Activated CD4-positive, alpha-beta T cell treated with anti-CD3 and anti-CD28 coated beads, Interleukin-2, Interleukin-6, amounts not matched to agents 100 ng/mL and 50 ng/mL, durations not matched to agents 16 hours and 8 hours (primary cell): ENCODE results near the gene TMEM89.

Experiments used
- DNase-seq: peaks from one replicate; pipeline ENCODE4 v3.0.0-alpha.2; 2020

TMEM89 gene

DNA sequence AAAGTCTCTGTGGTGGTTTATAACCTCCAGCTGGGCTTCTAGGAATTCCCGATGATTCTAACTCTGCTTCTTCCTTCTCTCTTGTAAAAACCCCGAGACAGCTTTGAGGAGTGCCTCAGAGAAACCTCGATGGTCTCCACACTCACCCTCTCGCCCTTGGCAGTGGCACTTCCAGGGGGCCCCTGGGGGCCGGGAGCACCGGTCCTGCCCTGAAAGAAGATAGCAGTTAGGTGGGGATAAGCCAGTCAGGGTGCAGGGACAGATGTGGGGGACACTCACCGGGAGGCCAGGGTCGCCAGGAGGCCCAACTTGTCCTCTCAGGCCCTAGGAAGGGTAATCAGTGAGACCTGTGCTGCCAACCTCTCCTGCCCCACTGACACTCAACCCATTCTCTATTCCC, 36.2 kb downstream of the TMEM89 start:
- DNase-seq, result no peak

GRCh38 chr3:48584836-48585235, 36.7 kb downstream of the TMEM89 start:
- DNase-seq, result no peak

DNA sequence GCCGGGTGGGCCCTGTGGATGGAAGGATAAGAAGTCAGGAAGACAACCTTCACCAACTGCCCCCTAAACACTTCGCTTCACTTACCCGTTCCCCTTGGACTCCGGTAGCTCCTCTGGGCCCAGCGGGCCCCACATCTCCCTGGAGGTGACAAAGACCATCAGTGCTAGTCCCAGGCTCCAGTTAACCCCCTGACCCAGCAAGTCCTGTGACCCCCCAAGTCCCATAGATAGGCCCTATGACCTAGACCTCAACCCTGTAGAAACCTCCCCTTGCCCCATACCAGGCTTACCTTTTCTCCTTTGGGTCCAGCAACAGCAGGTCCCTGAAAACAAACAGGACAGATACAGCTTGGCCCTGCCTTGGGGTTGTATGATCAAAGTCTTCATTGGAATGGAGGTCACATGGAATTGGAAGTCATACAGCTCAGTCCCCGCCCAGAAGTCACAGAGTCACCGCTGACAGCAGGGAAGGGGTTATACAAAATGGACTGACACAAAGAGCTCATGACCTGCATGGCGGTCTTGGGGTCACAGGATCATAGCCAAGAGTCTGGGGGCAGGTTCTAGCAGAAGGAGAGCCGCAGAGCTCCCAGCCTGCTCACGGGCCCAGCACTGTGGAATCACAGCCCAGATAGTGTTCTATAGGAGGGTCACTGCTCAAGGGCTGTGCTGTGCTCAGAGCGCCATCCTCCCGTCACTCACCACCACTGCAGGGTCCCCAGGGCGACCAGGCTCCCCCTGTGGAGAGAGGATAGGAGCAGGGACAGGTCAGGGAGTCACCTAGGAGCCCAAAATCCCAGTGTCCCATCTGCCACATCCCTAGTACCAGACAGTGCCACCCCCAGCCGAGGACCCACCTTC, 39.7 kb downstream of the TMEM89 start:
- no peak for DNase-seq

- DNase-seq, result no peak
These were observed 44.9 kb downstream of the TMEM89 start for GRCh38 chr3:48576647-48577046.

DNA sequence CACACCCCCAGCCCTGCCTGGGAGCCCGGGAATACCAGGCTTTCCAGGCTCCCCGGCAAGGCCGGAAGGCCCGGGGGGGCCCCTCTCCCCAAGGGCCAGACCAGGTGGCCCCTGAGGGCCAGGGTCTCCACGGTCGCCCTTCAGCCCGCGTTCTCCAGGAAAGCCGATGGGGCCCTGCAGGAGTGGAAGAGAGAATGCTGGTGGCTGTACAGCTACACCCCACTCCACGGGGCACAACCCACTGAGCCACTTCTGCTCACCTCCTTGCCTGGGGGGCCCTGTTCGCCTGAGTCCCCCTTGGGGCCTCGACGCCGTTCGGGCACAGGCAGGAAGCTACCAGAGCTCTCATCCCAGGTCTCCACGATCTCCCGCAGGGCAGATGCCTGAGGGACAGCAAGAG, 46.2 kb downstream of the TMEM89 start:
- no peak for DNase-seq

GRCh38 chr3:48573973-48574585, 47.5 kb downstream of the TMEM89 start:
- no peak for DNase-seq

DNA sequence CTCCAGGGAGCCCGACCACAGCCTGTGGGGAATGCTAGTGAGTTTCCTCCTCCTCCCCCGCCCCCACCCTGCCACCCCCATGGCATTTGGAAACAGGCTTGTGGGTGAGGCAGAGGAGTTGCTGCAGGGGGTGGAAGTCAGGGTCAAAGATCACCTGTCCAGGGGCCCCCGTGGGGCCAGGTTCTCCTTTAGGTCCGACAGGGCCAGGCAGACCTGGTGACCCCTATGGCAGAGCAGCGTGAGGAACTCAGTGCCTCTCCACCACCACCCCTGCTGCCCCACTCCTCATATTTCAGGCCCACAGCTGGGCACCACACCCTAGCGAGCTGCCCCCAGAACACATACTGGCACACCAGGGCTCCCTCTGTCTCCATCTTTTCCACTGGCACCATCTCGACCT, 49.1 kb downstream of the TMEM89 start:
- no peak for DNase-seq

GRCh38 chr3:48571938-48572337, 49.6 kb downstream of the TMEM89 start:
- DNase-seq, result no peak
